Parathyroid adenoma (tissue), 2 donors: Measurements from ENCODE around the gene CHDH.
A peak's percentile ranks its signal among the peaks of the same experiment; 100 is the strongest.

Experiments
- H2AFZ ChIP-seq: fragments of 300-600 bp; sonication (generic); one replicate; pipeline ENCODE4 v1.7.0; 2017; ENCODE audit warnings: antibody characterized with exemption, mild to moderate bottlenecking
- H3K27ac ChIP-seq: fragments of 300-600 bp; sonication (generic); one replicate; pipeline ENCODE4 v1.7.0; 2017
- H3K27me3 ChIP-seq: fragments of 300-600 bp; sonication (generic); one replicate; pipeline ENCODE4 v1.7.0; 2017; ENCODE audit warnings: low read length; ENCODE audit not compliant: control insufficient read depth, insufficient read depth
- H3K36me3 ChIP-seq: fragments of 300-600 bp; sonication (generic); one replicate; pipeline ENCODE4 v1.7.0; 2017; ENCODE audit warnings: low read length; ENCODE audit not compliant: control insufficient read depth, insufficient read depth
- H3K4me1 ChIP-seq: fragments of 300-600 bp; sonication (generic); one replicate; pipeline ENCODE4 v1.7.0; 2017; ENCODE audit warnings: control low read depth
- H3K4me2 ChIP-seq: fragments of 300-600 bp; sonication (generic); one replicate; pipeline ENCODE4 v1.7.0; 2017; ENCODE audit warnings: low read length
- H3K4me3 ChIP-seq: fragments of 300-600 bp; sonication (generic); one replicate; pipeline ENCODE4 v1.7.0; 2017; ENCODE audit warnings: low read depth, low read length
- H3K79me2 ChIP-seq: fragments of 300-600 bp; sonication (generic); one replicate; pipeline ENCODE4 v1.7.0; 2017; ENCODE audit warnings: control low read depth
- H3K9ac ChIP-seq: fragments of 300-600 bp; sonication (generic); one replicate; pipeline ENCODE4 v1.7.0; 2017; ENCODE audit warnings: mild to moderate bottlenecking
- H3K9me3 ChIP-seq: fragments of 300-600 bp; sonication (generic); one replicate; pipeline ENCODE4 v1.7.0; 2017; ENCODE audit warnings: low read length; ENCODE audit not compliant: control insufficient read depth
- CTCF ChIP-seq: fragments of 300-600 bp; sonication (generic); IDR thresholded peaks from one replicate; pipeline ENCODE4 v1.7.0; 2017; ENCODE audit warnings: antibody characterized with exemption, mild to moderate bottlenecking
- donor health status: primary hyperparathyroidism.

CHDH gene

GRCh38 chr3:53888232-53888631 lies 42.0 kb upstream of the CHDH start:
- Histone ChIP-seq H2AFZ (no peak overlapping the region), H3K4me3 (peak overlapping the region; percentile 28), H3K9ac (no peak overlapping the region), H3K4me1 (peaks cover 9% of the 10 kb centered on the region), H3K79me2 (peaks cover 20% of the 10 kb centered on the region), H3K36me3 (no peaks in the 10 kb centered on the region), H3K9me3 (no peaks in the 10 kb centered on the region), H3K27ac (no peak overlapping the region), H3K4me2 (peak overlapping the region; percentile 49), H3K27me3 (no peaks in the 10 kb centered on the region)
- TF ChIP-seq CTCF, result no peak

GRCh38 chr3:53887446-53887845 lies 41.2 kb upstream of the CHDH start:
- no peak for TF ChIP-seq CTCF
- no peaks in the 10 kb centered on the region for H3K27me3 ChIP-seq
- H3K27ac ChIP-seq, result no peak overlapping the region
- no peak overlapping the region for H3K4me3 ChIP-seq
- H3K4me1 ChIP-seq, result peaks cover 10% of the 10 kb centered on the region
- H3K9me3 ChIP-seq, result no peaks in the 10 kb centered on the region
- H2AFZ ChIP-seq, result no peak overlapping the region
- no peaks in the 10 kb centered on the region for H3K36me3 ChIP-seq
- peaks cover 20% of the 10 kb centered on the region for H3K79me2 ChIP-seq
- no peak overlapping the region for H3K9ac ChIP-seq
- H3K4me2 ChIP-seq, result no peak overlapping the region

GRCh38 chr3:53885239-53885638 lies 39.0 kb upstream of the CHDH start:
- no peak for TF ChIP-seq CTCF
- Histone ChIP-seq H3K4me3 (no peak overlapping the region), H3K36me3 (no peaks in the 10 kb centered on the region), H3K79me2 (peaks cover 7% of the 10 kb centered on the region), H2AFZ (no peak overlapping the region), H3K27ac (no peak overlapping the region), H3K9me3 (no peaks in the 10 kb centered on the region), H3K27me3 (no peaks in the 10 kb centered on the region), H3K9ac (no peak overlapping the region), H3K4me2 (no peak overlapping the region), H3K4me1 (peaks cover 12% of the 10 kb centered on the region)

- H3K36me3 ChIP-seq, result no peaks in the 10 kb centered on the region
- peaks cover 8% of the 10 kb centered on the region for H3K4me1 ChIP-seq
- no peak overlapping the region for H3K4me3 ChIP-seq
- no peaks in the 10 kb centered on the region for H3K27me3 ChIP-seq
- no peak for TF ChIP-seq CTCF
- no peak overlapping the region for H2AFZ ChIP-seq
- no peak overlapping the region for H3K27ac ChIP-seq
- peaks cover 4% of the 10 kb centered on the region for H3K79me2 ChIP-seq
- H3K9me3 ChIP-seq, result no peaks in the 10 kb centered on the region
- H3K4me2 ChIP-seq, result no peak overlapping the region
- no peak overlapping the region for H3K9ac ChIP-seq
These were observed 38.4 kb upstream of the CHDH start for GRCh38 chr3:53884623-53885022.

- TF ChIP-seq CTCF, result no peak
- Histone ChIP-seq H3K4me3 (no peak overlapping the region), H3K27ac (no peak overlapping the region), H3K27me3 (no peaks in the 10 kb centered on the region), H3K4me1 (peaks cover 8% of the 10 kb centered on the region), H3K4me2 (no peak overlapping the region), H3K9ac (no peak overlapping the region), H2AFZ (peak overlapping the region; percentile 82), H3K9me3 (no peaks in the 10 kb centered on the region), H3K36me3 (no peaks in the 10 kb centered on the region), H3K79me2 (no peaks in the 10 kb centered on the region)
These were observed 36.8 kb upstream of the CHDH start for GRCh38 chr3:53883008-53883407.
